MM.1S (cell line): ENCODE results near the gene PRKCB.

Experiments
- DNase-seq: peaks from one replicate; pipeline ENCODE4 v3.0.0-alpha.2; 2015
- H2AFZ ChIP-seq: fragments of 300-600 bp; sonication (generic); 2 replicates; pipeline ENCODE4 v1.6.0; 2016; ENCODE audit warnings: antibody characterized with exemption, low read length
- H3F3A ChIP-seq: fragments of 300-600 bp; sonication (generic); 2 replicates; pipeline ENCODE4 v1.6.1; 2016; ENCODE audit warnings: mild to moderate bottlenecking, antibody characterized with exemption, low read length, moderate library complexity, mixed read lengths; ENCODE audit not compliant: insufficient read depth
- H3K27ac ChIP-seq: fragments of 300-600 bp; sonication (generic); 2 replicates; pipeline ENCODE4 v1.5.1; 2016; ENCODE audit warnings: mild to moderate bottlenecking, low read length
- H3K27me3 ChIP-seq: fragments of 300-600 bp; sonication (generic); replicated peaks from 2 replicates; pipeline ENCODE4 v1.6.0; 2016; ENCODE audit warnings: low read length; ENCODE audit not compliant: insufficient read depth
- H3K36me3 ChIP-seq: fragments of 300-600 bp; sonication (generic); replicated peaks from 2 replicates; pipeline ENCODE4 v1.6.1; 2016; ENCODE audit warnings: mild to moderate bottlenecking, low read length, mixed read lengths; ENCODE audit not compliant: insufficient read depth
- H3K4me1 ChIP-seq: fragments of 300-600 bp; sonication (generic); 2 replicates; pipeline ENCODE4 v1.6.1; 2016; ENCODE audit warnings: low read length, mixed read lengths
- H3K4me2 ChIP-seq: fragments of 300-600 bp; sonication (generic); 2 replicates; pipeline ENCODE4 v1.6.0; 2016; ENCODE audit warnings: low read depth, low read length
- H3K4me3 ChIP-seq: fragments of 300-600 bp; sonication (generic); 2 replicates; pipeline ENCODE4 v1.5.1; 2016; ENCODE audit warnings: low read length, mixed read lengths
- H3K79me2 ChIP-seq: fragments of 300-600 bp; sonication (generic); 2 replicates; pipeline ENCODE4 v1.6.1; 2016; ENCODE audit warnings: mixed run types, low read length, mixed read lengths
- H3K9ac ChIP-seq: fragments of 300-600 bp; sonication (generic); 2 replicates; pipeline ENCODE4 v1.6.1; 2016; ENCODE audit warnings: low read length, mixed read lengths
- H3K9me2 ChIP-seq: fragments of 300-600 bp; sonication (generic); replicated peaks from 2 replicates; pipeline ENCODE4 v1.6.1; 2016; ENCODE audit warnings: mild to moderate bottlenecking, low read length, mixed read lengths; ENCODE audit not compliant: insufficient read depth
- H3K9me3 ChIP-seq: fragments of 300-600 bp; sonication (generic); replicated peaks from 2 replicates; pipeline ENCODE4 v1.6.1; 2016; ENCODE audit warnings: mild to moderate bottlenecking, low read length, mixed read lengths; ENCODE audit not compliant: insufficient read depth
- H4K20me1 ChIP-seq: fragments of 300-600 bp; sonication (generic); 2 replicates; pipeline ENCODE4 v1.6.1; 2016; ENCODE audit warnings: mild to moderate bottlenecking, low read length, moderate library complexity, mixed read lengths; ENCODE audit not compliant: insufficient read depth
- CTCF ChIP-seq: fragments of 300-600 bp; sonication (generic); IDR thresholded peaks from 2 replicates; pipeline ENCODE4 v1.5.1; 2016; ENCODE audit warnings: antibody characterized with exemption, low read length, mixed read lengths
- EZH2 ChIP-seq: fragments of 300-600 bp; sonication (generic); optimal IDR thresholded peaks from 2 replicates; pipeline ENCODE3; 2017; ENCODE audit warnings: low read depth, mild to moderate bottlenecking, antibody characterized with exemption, low read length, mixed read lengths
- EZH2phosphoT487 ChIP-seq: fragments of 300-600 bp; sonication (generic); IDR thresholded peaks from 2 replicates; pipeline ENCODE4 v1.6.1; 2018; ENCODE audit warnings: antibody characterized with exemption, low read length

PRKCB gene

GRCh38 chr16:23964136-23964535, 128.4 kb downstream of the PRKCB start:
- Histone ChIP-seq H4K20me1 (no peaks in the 10 kb centered on the region), H3K27ac (no peak overlapping the region), H3K4me1 (no peaks in the 10 kb centered on the region)

GRCh38 chr16:23965137-23965733, 129.5 kb downstream of the PRKCB start:
- DNase-seq = no peak
- no peaks in the 10 kb centered on the region for H3K4me1 ChIP-seq
- H3K9me2 ChIP-seq = no peaks in the 10 kb centered on the region
- H3K36me3 ChIP-seq = no peaks in the 10 kb centered on the region
- H2AFZ ChIP-seq = no peak overlapping the region
- H3K4me2 ChIP-seq = no peak overlapping the region
- H3K27me3 ChIP-seq = no peaks in the 10 kb centered on the region
- TF ChIP-seq EZH2phosphoT487 (no peak), CTCF (no peak), EZH2 (no peak)
- H3K27ac ChIP-seq = no peak overlapping the region
- H3K79me2 ChIP-seq = no peaks in the 10 kb centered on the region
- no peak overlapping the region for H3K9ac ChIP-seq
- no peak overlapping the region for H3K4me3 ChIP-seq
- H3K9me3 ChIP-seq = no peaks in the 10 kb centered on the region
- H4K20me1 ChIP-seq = no peaks in the 10 kb centered on the region
- no peaks in the 10 kb centered on the region for H3F3A ChIP-seq

More at GRCh38 chr16:23964136-23964535, 128.4 kb downstream of the PRKCB start:
- no peak for DNase-seq
- Histone ChIP-seq H2AFZ (no peak overlapping the region), H3K79me2 (no peaks in the 10 kb centered on the region), H3K9ac (no peak overlapping the region), H3K4me3 (no peak overlapping the region), H3K9me3 (no peaks in the 10 kb centered on the region), H3K36me3 (no peaks in the 10 kb centered on the region), H3K27me3 (no peaks in the 10 kb centered on the region), H3K9me2 (no peaks in the 10 kb centered on the region), H3K4me2 (no peak overlapping the region), H3F3A (no peaks in the 10 kb centered on the region)
- no peak for TF ChIP-seq EZH2
- no peak for TF ChIP-seq EZH2phosphoT487
- no peak for TF ChIP-seq CTCF

- no peak overlapping the region for H3K4me3 ChIP-seq
- H3K36me3 ChIP-seq = no peaks in the 10 kb centered on the region
- no peak for TF ChIP-seq EZH2phosphoT487
- TF ChIP-seq CTCF = no peak
- TF ChIP-seq EZH2 = no peak
- no peaks in the 10 kb centered on the region for H4K20me1 ChIP-seq
- H3K9me3 ChIP-seq = no peaks in the 10 kb centered on the region
- H3K27ac ChIP-seq = no peak overlapping the region
- DNase-seq = no peak
- H3K27me3 ChIP-seq = no peaks in the 10 kb centered on the region
- H3K79me2 ChIP-seq = no peaks in the 10 kb centered on the region
- H3F3A ChIP-seq = no peaks in the 10 kb centered on the region
- H3K9me2 ChIP-seq = no peaks in the 10 kb centered on the region
- H3K4me1 ChIP-seq = no peaks in the 10 kb centered on the region
- no peak overlapping the region for H3K9ac ChIP-seq
- H2AFZ ChIP-seq = no peak overlapping the region
- no peak overlapping the region for H3K4me2 ChIP-seq
Measured at GRCh38 chr16:23966597-23967394, 131.0 kb downstream of the PRKCB start.
